ENCODE results near the gene BRSK1. TPM values are rescaled to one million over a fixed set of nuclear protein-coding genes. Genes with fewer than 3 reads are reported as not detected.

Gene BRSK1
- total and polyA plus RNA-seq, 2 experiments from 2014 or later: 0.55 to 1.9 TPM

- no peaks in the 10 kb centered on the region for H3K36me3 ChIP-seq (ENCODE audit: low read depth)
- no peaks in the 10 kb centered on the region for H3F3A ChIP-seq (ENCODE audit: insufficient read depth)
- H3K9ac ChIP-seq: no peak overlapping the region
- no peaks in the 10 kb centered on the region for H3K27me3 ChIP-seq (replicated peaks; ENCODE audit: insufficient read depth)
- H4K20me1 ChIP-seq (ENCODE audit: insufficient read depth): no peaks in the 10 kb centered on the region; the same call in 1 of the 2 replicates
- no peak overlapping the region for H3K4me2 ChIP-seq (ENCODE audit: unreplicated experiment)
- 0 out of 2 replicates have a peak, but pooled peaks cover 3% of the 10 kb centered on the region for H3K4me1 ChIP-seq (ENCODE audit: insufficient read depth)
- H2AFZ ChIP-seq: no peak overlapping the region
- DNase-seq: no peak
- H3K9me2 ChIP-seq (ENCODE audit: insufficient read depth): no peaks in the 10 kb centered on the region
- H3K9me3 ChIP-seq (ENCODE audit: low read depth): no peaks in the 10 kb centered on the region
- no peak overlapping the region for H3K4me3 ChIP-seq
- TF ChIP-seq EZH2phosphoT487 (IDR thresholded peaks at IDR 0.05; ENCODE audit: insufficient read depth, low read depth) (no peak), EZH2 (IDR thresholded peaks at IDR 0.05; ENCODE audit: insufficient read depth, poor library complexity, severe bottlenecking) (no peak)
- no peak overlapping the region for H3K27ac ChIP-seq
- H3K79me2 ChIP-seq (ENCODE audit: insufficient read depth): peaks cover 56% of the 10 kb centered on the region
- 86 to 88% methylated on average over 17 to 23 of the region's 23 CpGs for WGBS, 2 experiments (ENCODE audit: low coverage in 1 of 2, low lambda C conversion rate in 2 of 2, missing lambda C conversion rate in 2 of 2)
- in situ Hi-C loops (cut with MboI): no loop called here
These were observed 38.4 kb upstream of the BRSK1 start for GRCh38 chr19:55245236-55245904.

DNA sequence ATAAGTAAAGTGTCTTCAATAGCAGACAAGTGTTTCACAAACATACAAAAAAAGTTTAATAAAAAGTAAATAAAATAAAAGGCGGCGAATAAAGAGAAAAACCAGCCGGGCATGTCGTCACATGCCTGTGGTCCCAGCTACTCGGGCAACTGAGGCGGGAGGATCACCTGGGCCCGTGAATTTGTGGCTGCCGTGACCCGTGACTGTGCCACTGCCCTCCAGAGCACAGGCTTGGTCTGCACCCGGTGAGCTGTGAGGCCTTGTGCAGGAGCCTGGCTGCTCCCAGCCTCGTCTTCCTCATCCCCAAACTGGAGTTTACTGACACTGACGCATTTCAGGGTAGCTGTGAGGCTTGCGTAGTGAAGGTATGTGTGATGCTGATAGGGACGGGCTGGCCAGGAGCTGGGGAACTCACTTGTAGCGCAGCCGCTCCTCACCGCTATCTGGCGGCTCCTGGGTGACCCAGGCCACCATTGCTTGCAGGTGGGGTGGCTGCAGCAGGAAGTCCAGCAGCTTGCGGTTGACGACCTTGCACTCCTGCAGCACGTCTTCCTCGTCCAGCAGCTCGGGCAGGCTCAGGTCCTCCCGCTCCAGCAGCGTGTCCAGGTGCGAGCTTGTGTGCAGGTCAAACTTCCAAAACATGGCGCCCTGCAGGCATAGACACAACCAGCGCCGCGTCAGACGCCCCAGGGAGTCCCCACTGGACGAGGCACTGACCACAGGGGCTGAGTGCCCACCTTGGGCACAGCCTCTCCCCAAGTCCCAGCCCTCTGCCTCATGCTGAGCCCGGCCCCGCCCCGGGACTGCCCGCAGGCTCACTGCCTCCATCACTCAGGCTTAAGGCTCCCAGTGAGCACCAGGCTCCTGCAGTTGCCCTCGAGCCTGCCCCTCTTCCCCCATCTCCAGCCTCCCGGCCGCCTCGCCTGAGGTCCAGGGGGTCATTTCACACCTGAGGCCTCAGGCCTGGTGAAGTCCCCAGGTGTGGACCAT lies 37.0 kb upstream of the BRSK1 start:
- Histone ChIP-seq H3K79me2 (ENCODE audit: insufficient read depth) (peaks cover 70% of the 10 kb centered on the region), H3K9me2 (ENCODE audit: insufficient read depth) (no peaks in the 10 kb centered on the region), H2AFZ (no peak overlapping the region), H3K27ac (peak overlapping the region; percentile 27; the same call in 1 of the 2 replicates), H3K4me1 (ENCODE audit: insufficient read depth) (0 out of 2 replicates have a peak, but pooled peaks cover 3% of the 10 kb centered on the region), H3F3A (ENCODE audit: insufficient read depth) (no peaks in the 10 kb centered on the region), H3K4me3 (no peak overlapping the region), H3K9me3 (ENCODE audit: low read depth) (no peaks in the 10 kb centered on the region), H3K4me2 (ENCODE audit: unreplicated experiment) (no peak overlapping the region), H4K20me1 (ENCODE audit: insufficient read depth) (no peaks in the 10 kb centered on the region; the same call in 1 of the 2 replicates), H3K27me3 (replicated peaks; ENCODE audit: insufficient read depth) (no peaks in the 10 kb centered on the region), H3K36me3 (ENCODE audit: low read depth) (no peaks in the 10 kb centered on the region), H3K9ac (no peak overlapping the region)
- DNase-seq: no peak
- no peak for TF ChIP-seq EZH2phosphoT487 (IDR thresholded peaks at IDR 0.05; ENCODE audit: insufficient read depth, low read depth)
- no peak for TF ChIP-seq EZH2 (IDR thresholded peaks at IDR 0.05; ENCODE audit: insufficient read depth, poor library complexity, severe bottlenecking)
- 92 to 93% methylated on average over 38 to 40 of the region's 40 CpGs for WGBS, 2 experiments (ENCODE audit: low coverage in 1 of 2, low lambda C conversion rate in 2 of 2, missing lambda C conversion rate in 2 of 2)
- in situ Hi-C loops (cut with MboI): no loop called here

DNA sequence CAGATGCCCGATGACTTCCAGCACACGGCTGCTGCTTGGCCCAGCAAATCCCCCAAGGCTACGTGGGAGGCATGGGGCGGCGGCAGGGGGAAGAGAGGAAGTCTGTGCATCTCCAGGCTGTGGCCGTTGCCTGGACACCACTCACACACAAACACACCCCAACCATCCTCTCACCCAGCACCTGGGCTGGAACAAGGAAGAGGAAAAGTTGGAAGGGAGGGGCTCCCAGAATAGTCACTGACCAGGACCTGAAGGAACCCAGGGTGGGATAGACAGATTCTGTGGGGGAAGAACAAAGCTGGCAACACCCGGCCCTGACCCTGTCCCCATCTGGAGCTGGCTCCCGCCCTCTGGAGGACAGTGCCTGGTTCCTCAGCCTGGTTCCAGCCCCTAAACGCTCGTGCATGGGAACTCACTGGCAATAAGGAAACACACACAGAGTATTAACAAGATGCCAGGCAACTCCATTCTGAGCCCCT lies 36.1 kb upstream of the BRSK1 start:
- H3K9me2 ChIP-seq (ENCODE audit: insufficient read depth): no peaks in the 10 kb centered on the region
- in situ Hi-C loops (cut with MboI): no loop called here
- no peak overlapping the region for H3K4me2 ChIP-seq (ENCODE audit: unreplicated experiment)
- no peak overlapping the region for H3K4me3 ChIP-seq
- DNase-seq: peak; percentile 73
- H3K9ac ChIP-seq: no peak overlapping the region
- no peaks in the 10 kb centered on the region for H3K27me3 ChIP-seq (replicated peaks; ENCODE audit: insufficient read depth)
- H3K36me3 ChIP-seq (ENCODE audit: low read depth): no peaks in the 10 kb centered on the region
- no peaks in the 10 kb centered on the region for H3K9me3 ChIP-seq (ENCODE audit: low read depth)
- peak overlapping the region; percentile 35 for H3K27ac ChIP-seq
- H3K4me1 ChIP-seq (ENCODE audit: insufficient read depth): 0 out of 2 replicates have a peak, but pooled peaks cover 3% of the 10 kb centered on the region
- no peaks in the 10 kb centered on the region; the same call in 1 of the 2 replicates for H4K20me1 ChIP-seq (ENCODE audit: insufficient read depth)
- H2AFZ ChIP-seq: no peak overlapping the region
- H3K79me2 ChIP-seq (ENCODE audit: insufficient read depth): peaks cover 79% of the 10 kb centered on the region
- TF ChIP-seq EZH2phosphoT487 (IDR thresholded peaks at IDR 0.05; ENCODE audit: insufficient read depth, low read depth): no peak
- TF ChIP-seq EZH2 (IDR thresholded peaks at IDR 0.05; ENCODE audit: insufficient read depth, poor library complexity, severe bottlenecking): no peak
- H3F3A ChIP-seq (ENCODE audit: insufficient read depth): no peaks in the 10 kb centered on the region
- 49 to 51% methylated on average over 10 of the region's 10 CpGs for WGBS, 2 experiments (ENCODE audit: low coverage in 1 of 2, low lambda C conversion rate in 2 of 2, missing lambda C conversion rate in 2 of 2)

DNA sequence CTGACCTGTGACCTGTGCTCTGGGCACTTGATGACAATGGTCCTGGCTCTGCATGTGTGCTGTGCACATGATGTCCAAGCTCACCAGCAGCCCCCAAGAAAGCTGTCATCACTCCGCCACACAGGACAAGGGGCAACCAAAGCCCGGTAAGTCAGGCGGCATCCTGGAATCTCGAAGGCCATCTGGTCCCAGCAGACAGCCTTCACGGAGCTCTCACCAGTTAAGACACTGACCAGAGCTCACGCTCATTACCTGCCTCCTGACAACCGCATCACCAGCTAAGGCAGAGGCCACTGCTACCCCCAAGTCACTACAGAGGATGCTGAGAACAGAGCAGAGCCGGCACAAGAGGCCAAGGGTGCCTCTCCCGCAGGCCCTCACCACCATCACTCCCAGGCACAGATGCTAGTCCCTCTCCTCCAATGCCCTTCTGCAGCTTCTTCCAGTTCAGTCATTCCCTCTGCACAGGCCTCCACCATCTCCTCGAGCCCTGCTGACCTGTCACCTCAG lies 35.6 kb upstream of the BRSK1 start:
- Histone ChIP-seq H3K27me3 (replicated peaks; ENCODE audit: insufficient read depth) (no peaks in the 10 kb centered on the region), H3F3A (ENCODE audit: insufficient read depth) (no peaks in the 10 kb centered on the region), H3K79me2 (ENCODE audit: insufficient read depth) (peaks cover 85% of the 10 kb centered on the region), H3K9me2 (ENCODE audit: insufficient read depth) (no peaks in the 10 kb centered on the region), H3K9me3 (ENCODE audit: low read depth) (no peaks in the 10 kb centered on the region), H3K4me2 (ENCODE audit: unreplicated experiment) (no peak overlapping the region), H2AFZ (no peak overlapping the region), H3K9ac (no peak overlapping the region), H3K27ac (peak overlapping the region; percentile 35), H4K20me1 (ENCODE audit: insufficient read depth) (no peaks in the 10 kb centered on the region; the same call in 1 of the 2 replicates), H3K36me3 (ENCODE audit: low read depth) (no peaks in the 10 kb centered on the region), H3K4me3 (no peak overlapping the region), H3K4me1 (ENCODE audit: insufficient read depth) (0 out of 2 replicates have a peak, but pooled peaks cover 3% of the 10 kb centered on the region)
- no peak for TF ChIP-seq EZH2phosphoT487 (IDR thresholded peaks at IDR 0.05; ENCODE audit: insufficient read depth, low read depth)
- TF ChIP-seq EZH2 (IDR thresholded peaks at IDR 0.05; ENCODE audit: insufficient read depth, poor library complexity, severe bottlenecking): no peak
- in situ Hi-C loops (cut with MboI): no loop called here
- no peak for DNase-seq
- WGBS, 2 experiments (ENCODE audit: low coverage in 1 of 2, low lambda C conversion rate in 2 of 2, missing lambda C conversion rate in 2 of 2): 78 to 82% methylated on average over 10 of the region's 10 CpGs
